GM12878 (cell line): Measurements from ENCODE around the gene PCDHA12. TPM values are rescaled to one million over a fixed set of nuclear protein-coding genes. Genes with fewer than 3 reads are reported as not detected.
"Not testable (repeated sequence)": the region's sequence is repeated elsewhere in the genome, so short reads cannot be mapped to it uniquely, and the experiment has no call there.

Experiments used
- ATAC-seq: fragments of 200-7000 bp; cut with Tn5 transposase; 3 replicates; pipeline ENCODE4 v1.9.1; 2020; ENCODE audit warnings: mild to moderate bottlenecking, moderate library complexity
- BruUV-seq: library from RNA; stranded (reverse); fragments of 400-500 nt; replicated peaks from 2 replicates; lab custom pipeline; 2021; lab: Mats Ljungman, UMichigan
- CTCF ChIA-PET: fragments of 300-600 bp; sonication (Branson Sonifier 250); formaldehyde crosslinking; extraction: SDS; loops from one replicate; lab custom pipeline; 2021; ENCODE audit warnings: inconsistent platforms; lab: Yijun Ruan, JAX
- POLR2A ChIA-PET: fragments of 350-600 bp; formaldehyde crosslinking; extraction: SDS; loops from one replicate; lab custom pipeline; 2021; ENCODE audit warnings: inconsistent platforms; lab: Charles Lee
- RAD21 ChIA-PET: fragments of 300-600 bp; sonication (Branson Sonifier 250); formaldehyde crosslinking; loops from one replicate; lab custom pipeline; 2023; ENCODE audit warnings: antibody characterized with exemption; ENCODE audit not compliant: unreplicated experiment; lab: Charles Lee
- SMC1A ChIA-PET: fragments of 300-600 bp; sonication (Branson Sonifier 250); formaldehyde crosslinking; loops from one replicate; lab custom pipeline; 2023; ENCODE audit not compliant: unreplicated experiment, uncharacterized antibody; lab: Charles Lee
- DNase-seq: peaks from one replicate; pipeline ENCODE4 v3.0.0-alpha.2; 2011; ENCODE audit warnings: low read depth, low spot score
- FAIRE-seq: peaks from 3 replicates; lab custom pipeline; 2011; peaks lifted over from hg19 to GRCh38; lab: Jason Lieb, UNC
- H2AFZ ChIP-seq: 2 replicates; pipeline ENCODE4 v1.6.0; 2011; ENCODE audit warnings: low read depth, low read length, control low read depth; ENCODE audit not compliant: control insufficient read depth
- H3K27ac ChIP-seq: 2 replicates; pipeline ENCODE4 v1.5.1; 2011; ENCODE audit warnings: control low read depth; ENCODE audit not compliant: control insufficient read depth, insufficient read depth
- H3K27me3 ChIP-seq, 2 experiments: replicated peaks in 1 of 2; 2 replicates each; pipeline versions ENCODE4 v1.6.0 to v1.6.1; 2011; ENCODE audit warnings: low read length in 1 of 2; ENCODE audit not compliant: control insufficient read depth in 2 of 2, insufficient read depth in 2 of 2
- H3K36me3 ChIP-seq, 2 experiments: 2 replicates each; pipeline ENCODE4 v1.5.1; 2011; ENCODE audit warnings: low read length in 1 of 2; ENCODE audit not compliant: control insufficient read depth in 2 of 2, insufficient read depth in 2 of 2
- H3K4me1 ChIP-seq: 2 replicates; pipeline ENCODE4 v1.6.1; 2011; ENCODE audit warnings: mild to moderate bottlenecking, low read length, moderate library complexity, mixed read lengths; ENCODE audit not compliant: control insufficient read depth, insufficient read depth
- H3K4me2 ChIP-seq: 2 replicates; pipeline ENCODE4 v1.6.0; 2011; ENCODE audit warnings: control low read depth; ENCODE audit not compliant: control insufficient read depth, insufficient read depth
- H3K4me3 ChIP-seq: fragments of 200-600 bp; sonication (generic); 2 replicates; pipeline ENCODE4 v1.5.1; 2016
- H3K79me2 ChIP-seq: 2 replicates; pipeline ENCODE4 v1.6.0; 2011; ENCODE audit warnings: low read length; ENCODE audit not compliant: control insufficient read depth, insufficient read depth
- H3K9ac ChIP-seq: 2 replicates; pipeline ENCODE4 v1.8.0; 2011; ENCODE audit warnings: low read length, control low read depth, mixed read lengths; ENCODE audit not compliant: control insufficient read depth, insufficient read depth
- H3K9me3 ChIP-seq: replicated peaks from 3 replicates; pipeline ENCODE4 v1.5.1; 2011; ENCODE audit warnings: mild to moderate bottlenecking, low read length; ENCODE audit not compliant: control insufficient read depth, insufficient read depth
- H4K20me1 ChIP-seq: 2 replicates; pipeline ENCODE4 v1.6.0; 2011; ENCODE audit not compliant: control insufficient read depth, insufficient read depth
- CHD2 ChIP-seq: IDR thresholded peaks from 2 replicates; pipeline ENCODE4 v1.6.1; 2011; ENCODE audit warnings: low read depth, low read length, improper control_type of control experiment, borderline replicate concordance
- CHD4 ChIP-seq: fragments of 200-600 bp; sonication (generic); IDR thresholded peaks from 2 replicates; pipeline ENCODE4 v1.6.1; 2016; ENCODE audit warnings: mild to moderate bottlenecking
- ESRRA ChIP-seq: IDR thresholded peaks from 2 replicates; pipeline ENCODE4 v1.6.1; 2012; ENCODE audit warnings: mild to moderate bottlenecking, low read length, improper control_type of control experiment
- ETV6 ChIP-seq, 2 experiments: fragments of 450-650 bp in 1 of 2; IDR thresholded peaks in 1 of 2; conservative IDR thresholded peaks in 1 of 2; 2 replicates each; pipeline ENCODE4 v1.6.1; 2014; ENCODE audit warnings: antibody characterized with exemption in 1 of 2, borderline replicate concordance in 1 of 2, low read depth in 1 of 2, mild to moderate bottlenecking in 1 of 2, moderate library complexity in 1 of 2
- HDAC6 ChIP-seq: fragments of 200-600 bp; sonication (generic); IDR thresholded peaks from one replicate; pipeline ENCODE4 v1.8.0; 2017; ENCODE audit warnings: antibody characterized with exemption; ENCODE audit not compliant: unreplicated experiment
- JUNB ChIP-seq: IDR thresholded peaks from 2 replicates; pipeline ENCODE4 v1.6.1; 2016; ENCODE audit warnings: antibody characterized with exemption, mild to moderate bottlenecking
- MXI1 ChIP-seq: fragments of 150-350 bp; IDR thresholded peaks from 2 replicates; pipeline ENCODE4 v1.6.1; 2011; ENCODE audit warnings: low read depth, mild to moderate bottlenecking, inconsistent platforms, low read length, improper control_type of control experiment
- NFIC ChIP-seq: IDR thresholded peaks from 2 replicates; pipeline ENCODE4 v1.6.1; 2012; ENCODE audit warnings: low read depth, mild to moderate bottlenecking, inconsistent platforms, low read length, moderate library complexity
- NR2C1 ChIP-seq: fragments of 450-650 bp; IDR thresholded peaks from 2 replicates; pipeline ENCODE4 v1.6.1; 2017; ENCODE audit warnings: antibody characterized with exemption, mild to moderate bottlenecking, moderate library complexity
- POLR2A ChIP-seq: IDR thresholded peaks from 2 replicates; pipeline ENCODE4 v1.6.1; 2011; ENCODE audit warnings: low read depth, mild to moderate bottlenecking, low read length
- POU2F2 ChIP-seq: IDR thresholded peaks from 3 replicates; pipeline ENCODE4 v1.6.1; 2011; ENCODE audit warnings: low read depth, mild to moderate bottlenecking, low read length, borderline replicate concordance
- SREBF2 ChIP-seq: IDR thresholded peaks from 2 replicates; pipeline ENCODE4 v1.6.1; 2012; ENCODE audit warnings: mild to moderate bottlenecking, low read length
- YBX1 ChIP-seq: fragments of 450-650 bp; IDR thresholded peaks from 2 replicates; pipeline ENCODE4 v1.6.1; 2016; ENCODE audit warnings: antibody characterized with exemption
- ZBED1 ChIP-seq: IDR thresholded peaks from 2 replicates; pipeline ENCODE4 v1.6.1; 2016; ENCODE audit warnings: borderline replicate concordance
- WGBS: methylation state at CpG from one replicate; pipeline ENCODE4 v1.1.6; 2016; ENCODE audit warnings: low lambda C conversion rate; ENCODE audit not compliant: insufficient replicate concordance, insufficient coverage; ENCODE audit errors: missing lambda C conversion rate; 5-methylcytosine and 5-hydroxymethylcytosine counted together
- in situ Hi-C: fragments of 300-500 bp; cut with MboI; formaldehyde crosslinking; loops from 9 replicates; pipeline ENCODE4 v1.14.3; 2018; ENCODE audit warnings: mixed read lengths
- intact Hi-C: fragments of 100-400 bp; cut with micrococcal nuclease; formaldehyde crosslinking; loops from one replicate; pipeline ENCODE4 v1.14.2; 2022; ENCODE audit not compliant: unreplicated experiment
- polyA plus RNA-seq, 11 experiments: library from polyadenylated mRNA; depleted of rRNA in 4 of 11; unstranded in 6 of 11; stranded (reverse) in 5 of 11; fragments of >200 nt; fragmentation: Nextera tagmentation in 4 of 11; fragmentation: Illumina TruSeq in 1 of 11; extraction: Ambion mirVana in 4 of 11; extraction: Trizol in 1 of 11; gene quantifications; 1 replicate in 1 of 11; 2 replicates in 10 of 11; pipeline versions ENCODE4 v1.2.1 to v1.2.3, GENCODE V29; 2011 to 2016; ENCODE audit warnings: inconsistent platforms in 2 of 11, missing spikeins in 2 of 11, low read depth in 1 of 11
- total RNA-seq, 4 experiments: library from RNA; depleted of rRNA in 3 of 4; stranded (reverse); fragments of >200 nt in 3 of 4; fragmentation: Illumina TruSeq in 1 of 4; extraction: Trizol in 1 of 4; gene quantifications; 2 replicates each; pipeline versions ENCODE4 v1.2.1 to v1.2.3, GENCODE V29; 2013 to 2021

Gene PCDHA12
- total and polyA plus RNA-seq, 10 of the 15 experiments (the other 5 are each of a cell fraction or from before 2014, with no cell fraction given): not detected

DNA sequence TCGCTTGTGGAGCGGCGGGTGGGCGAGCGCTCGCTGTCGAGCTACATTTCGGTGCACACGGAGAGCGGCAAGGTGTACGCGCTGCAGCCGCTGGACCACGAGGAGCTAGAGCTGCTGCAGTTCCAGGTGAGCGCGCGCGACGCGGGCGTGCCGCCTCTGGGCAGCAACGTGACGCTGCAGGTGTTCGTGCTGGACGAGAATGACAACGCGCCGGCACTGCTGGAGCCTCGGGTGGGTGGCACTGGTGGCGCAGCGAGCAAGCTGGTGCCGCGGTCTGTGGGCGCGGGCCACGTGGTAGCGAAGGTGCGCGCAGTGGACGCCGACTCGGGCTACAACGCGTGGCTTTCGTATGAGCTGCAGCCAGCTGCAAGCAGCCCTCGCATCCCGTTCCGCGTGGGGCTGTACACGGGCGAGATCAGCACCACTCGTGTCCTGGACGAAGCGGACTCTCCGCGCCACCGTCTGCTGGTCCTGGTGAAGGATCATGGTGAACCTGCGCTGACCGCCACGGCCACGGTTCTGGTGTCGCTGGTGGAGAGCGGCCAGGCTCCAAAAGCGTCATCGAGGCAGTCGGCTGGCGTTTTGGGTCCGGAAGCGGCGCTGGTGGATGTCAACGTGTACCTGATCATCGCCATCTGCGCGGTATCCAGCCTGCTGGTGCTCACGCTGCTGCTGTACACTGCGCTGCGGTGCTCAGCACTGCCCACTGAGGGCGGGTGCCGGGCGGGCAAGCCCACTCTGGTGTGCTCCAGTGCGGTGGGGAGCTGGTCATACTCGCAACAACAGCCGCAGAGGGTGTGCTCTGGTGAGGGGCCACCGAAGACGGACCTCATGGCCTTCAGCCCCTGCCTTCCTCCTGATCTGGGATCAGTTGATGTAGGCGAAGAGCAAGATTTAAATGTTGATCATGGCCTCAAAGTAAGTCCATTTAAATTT, 32.0 kb upstream of the PCDHA12 start:
- TF ChIP-seq SREBF2 (no peak), YBX1 (no peak), NR2C1 (no peak), NFIC (no peak), JUNB (no peak), POU2F2 (no peak), ETV6 (conservative IDR thresholded peaks at IDR 0.05 in 1 of 2, IDR thresholded peaks at IDR 0.05 in 1 of 2; ENCODE audit: borderline replicate concordance in 1 of 2, low read depth in 1 of 2) (no peak), ZBED1 (no peak), HDAC6 (no peak), ESRRA (no peak), CHD2 (no peak), MXI1 (no peak), POLR2A (no peak), CHD4 (no peak)
- RAD21 ChIA-PET: no interaction called here
- POLR2A ChIA-PET: no interaction called here
- SMC1A ChIA-PET: no interaction called here
- Histone ChIP-seq H3K79me2 (no peaks in the 10 kb centered on the region), H3K4me2 (no peak overlapping the region), H2AFZ (no peak overlapping the region), H4K20me1 (no peaks in the 10 kb centered on the region), H3K27ac (no peak overlapping the region), H3K36me3 (no peaks in the 10 kb centered on the region), H3K4me3 (no peak overlapping the region), H3K9ac (no peak overlapping the region), H3K9me3 (no peaks in the 10 kb centered on the region; the same call in 2 of the 3 replicates), H3K27me3 (no peaks in the 10 kb centered on the region), H3K4me1 (no peaks in the 10 kb centered on the region)
- DNase-seq: no peak
- intact Hi-C loops: no loop called here
- WGBS: 84% methylated on average over 59 of the region's 87 CpGs
- CTCF ChIA-PET: no interaction called here
- no peak for FAIRE-seq
- no peak for ATAC-seq
- no TSS peak for BruUV-seq
- in situ Hi-C loops: no loop called here

DNA sequence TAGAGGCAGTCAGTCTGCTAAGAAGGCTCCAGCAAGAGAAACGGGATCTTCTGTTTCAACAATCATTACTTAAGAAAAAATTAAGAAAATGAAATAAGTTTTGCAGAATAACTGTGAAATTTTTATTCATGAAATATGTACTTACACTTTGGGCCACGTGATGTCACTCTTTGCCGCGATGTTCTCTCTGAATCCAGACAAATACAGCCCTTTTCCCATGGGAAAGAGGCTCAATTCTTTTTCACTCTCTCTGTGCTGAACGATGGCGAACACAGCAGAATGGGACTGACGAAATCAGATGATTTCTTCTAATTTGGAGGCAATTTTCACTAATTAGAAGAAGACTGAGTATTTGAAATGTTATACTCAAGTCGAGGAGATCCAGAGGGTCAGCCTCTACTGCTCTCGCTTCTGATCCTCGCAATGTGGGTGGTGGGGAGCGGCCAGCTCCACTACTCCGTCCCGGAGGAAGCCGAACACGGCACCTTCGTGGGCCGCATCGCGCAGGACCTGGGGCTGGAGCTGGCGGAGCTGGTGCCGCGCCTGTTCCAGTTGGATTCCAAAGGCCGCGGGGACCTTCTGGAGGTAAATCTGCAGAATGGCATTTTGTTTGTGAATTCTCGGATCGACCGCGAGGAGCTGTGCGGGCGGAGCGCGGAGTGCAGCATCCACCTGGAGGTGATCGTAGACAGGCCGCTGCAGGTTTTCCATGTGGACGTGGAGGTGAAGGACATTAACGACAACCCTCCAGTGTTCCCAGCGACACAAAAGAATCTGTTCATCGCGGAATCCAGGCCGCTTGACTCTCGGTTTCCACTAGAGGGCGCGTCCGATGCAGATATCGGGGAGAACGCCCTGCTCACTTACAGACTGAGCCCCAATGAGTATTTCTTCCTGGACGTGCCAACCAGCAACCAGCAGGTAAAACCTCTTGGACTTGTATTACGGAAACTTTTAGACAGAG, 26.7 kb upstream of the PCDHA12 start, which contains the start of gene PCDHA9:
PCDHA9 (plus strand) TSS at position 244 of the 964 bp plus-strand sequence; CDS start at position 358, 114 bp downstream.
- ATAC-seq, FAIRE-seq, RAD21 ChIA-PET: not testable (repeated sequence)

More for the DNA sequence above, 26.7 kb upstream of the PCDHA12 start, which contains the start of gene PCDHA9:
- H3K27ac ChIP-seq, H2AFZ ChIP-seq, DNase-seq, H3K9ac ChIP-seq, H3K4me3 ChIP-seq, H3K79me2 ChIP-seq, POLR2A ChIA-PET, CTCF ChIA-PET, H3K9me3 ChIP-seq, H3K4me1 ChIP-seq, H4K20me1 ChIP-seq, H3K27me3 ChIP-seq, SMC1A ChIA-PET, H3K36me3 ChIP-seq, intact Hi-C loops, H3K4me2 ChIP-seq, in situ Hi-C loops, BruUV-seq: not testable (repeated sequence)
- 60% methylated on average over 24 of the region's 48 CpGs for WGBS
